Eye (tissue), 1 donor: ENCODE results near the gene ATP10A.

ENCODE experiments used
- DNase-seq: peaks from one replicate; pipeline ENCODE4 v3.0.0-alpha.2; 2015

Gene ATP10A

GRCh38 chr15:25736461-25736860 lies 126.7 kb downstream of the ATP10A start:
- no peak for DNase-seq

GRCh38 chr15:25735550-25736384 lies 127.4 kb downstream of the ATP10A start:
- DNase-seq = no peak

- no peak for DNase-seq
These were observed 128.3 kb downstream of the ATP10A start for GRCh38 chr15:25734680-25735355.

GRCh38 chr15:25733856-25734679 lies 129.1 kb downstream of the ATP10A start:
- DNase-seq = no peak

- no peak for DNase-seq
These were observed 129.9 kb downstream of the ATP10A start for GRCh38 chr15:25733036-25733855.

GRCh38 chr15:25732191-25732590 lies 130.9 kb downstream of the ATP10A start:
- DNase-seq = no peak

GRCh38 chr15:25731411-25731810 lies 131.7 kb downstream of the ATP10A start:
- DNase-seq = no peak

GRCh38 chr15:25730918-25731317 lies 132.2 kb downstream of the ATP10A start:
- DNase-seq = no peak

- DNase-seq = no peak
These were observed 134.3 kb downstream of the ATP10A start for GRCh38 chr15:25728816-25729215.

- no peak for DNase-seq
These were observed 135.1 kb downstream of the ATP10A start for GRCh38 chr15:25727867-25728600.

GRCh38 chr15:25727116-25727515 lies 136.0 kb downstream of the ATP10A start:
- no peak for DNase-seq

- no peak for DNase-seq
These were observed 137.4 kb downstream of the ATP10A start for GRCh38 chr15:25725758-25726157.

GRCh38 chr15:25724899-25725298 lies 138.2 kb downstream of the ATP10A start:
- DNase-seq = no peak

- DNase-seq = no peak
These were observed 141.5 kb downstream of the ATP10A start for GRCh38 chr15:25721605-25721955.

GRCh38 chr15:25719101-25719985 lies 143.8 kb downstream of the ATP10A start:
- DNase-seq = no peak

- no peak for DNase-seq
These were observed 144.5 kb downstream of the ATP10A start for GRCh38 chr15:25718597-25718996.

- no peak for DNase-seq
These were observed 145.0 kb downstream of the ATP10A start for GRCh38 chr15:25718169-25718536.

- DNase-seq = peak; percentile 81
These were observed 145.5 kb downstream of the ATP10A start for GRCh38 chr15:25717457-25718168.

- DNase-seq = no peak
These were observed 146.0 kb downstream of the ATP10A start for GRCh38 chr15:25717127-25717456.

GRCh38 chr15:25716414-25717126 lies 146.6 kb downstream of the ATP10A start:
- DNase-seq = no peak
